ENCODE measurements around the gene IL17RD. TPM values are rescaled to one million over a fixed set of nuclear protein-coding genes. Genes with fewer than 3 reads are reported as not detected.

IL17RD gene
- total RNA-seq, 2 donors from 2014 or later: 47.1 to 71.3 TPM

DNA sequence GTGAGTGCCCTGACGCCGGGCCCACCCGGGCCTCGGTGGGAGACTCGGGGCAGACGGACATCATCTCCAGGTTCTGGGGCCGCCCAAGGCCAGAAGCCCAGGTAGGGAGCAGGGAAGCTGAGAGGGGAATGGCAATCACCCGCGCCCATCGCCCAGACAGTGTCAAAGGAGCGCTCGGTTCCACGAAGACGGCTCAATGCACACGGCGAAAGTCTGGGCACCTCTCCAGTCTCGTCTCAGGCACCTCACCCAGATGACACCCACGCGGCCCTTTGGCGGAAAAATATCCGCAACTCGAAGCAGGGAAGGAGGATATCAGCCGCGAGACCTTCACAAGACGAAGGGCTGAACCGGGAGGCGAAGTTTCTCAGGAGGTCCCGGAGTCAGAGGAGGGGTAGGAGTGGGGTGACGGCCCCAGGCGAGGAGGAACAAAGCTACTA lies 916 bp downstream of the IL17RD start:
- H3K4me1 Mint-ChIP-seq: peaks cover 71% of the 10 kb centered on the region
- Histone ChIP-seq H3K27me3 (ENCODE audit: control insufficient read depth, insufficient read depth, low read length, poor library complexity, severe bottlenecking) (no peaks in the 10 kb centered on the region), H3K4me3 (ENCODE audit: low read length) (peak overlapping the region; percentile 91), H3K9me3 (ENCODE audit: control insufficient read depth, low read length) (no peaks in the 10 kb centered on the region), H3K27ac (ENCODE audit: low read depth, low read length) (peak overlapping the region; percentile 91), H3K4me1 (ENCODE audit: control insufficient read depth, insufficient read depth, low read length) (peaks cover 36% of the 10 kb centered on the region), H3K36me3 (ENCODE audit: control insufficient read depth, insufficient read depth, low read length) (no peaks in the 10 kb centered on the region), H3K9ac (ENCODE audit: extremely low read depth, low read length, poor library complexity, severe bottlenecking) (peak overlapping the region; percentile 62)
- peak; percentile 55 for DNase-seq
- peak overlapping the region; percentile 95 for H3K27ac Mint-ChIP-seq
- 0% methylated on average over 23 to 30 of the region's 30 CpGs for WGBS, 2 experiments (ENCODE audit: insufficient coverage in 1 of 2, insufficient read length in 1 of 2)
- H3K9me3 Mint-ChIP-seq: no peaks in the 10 kb centered on the region
- peak overlapping the region; percentile 96 for H3K4me3 Mint-ChIP-seq
- no peaks in the 10 kb centered on the region for H3K36me3 Mint-ChIP-seq (ENCODE audit: low read depth)
- no peaks in the 10 kb centered on the region for H3K27me3 Mint-ChIP-seq (ENCODE audit: insufficient read depth)
- TF ChIP-seq CTCF (conservative IDR thresholded peaks at IDR 0.05): no peak

GRCh38 chr3:57163751-57164150 lies 1.4 kb downstream of the IL17RD start:
- H3K36me3 Mint-ChIP-seq (ENCODE audit: low read depth): no peaks in the 10 kb centered on the region
- Histone ChIP-seq H3K9me3 (ENCODE audit: control insufficient read depth, low read length) (no peaks in the 10 kb centered on the region), H3K27ac (ENCODE audit: low read depth, low read length) (no peak overlapping the region), H3K36me3 (ENCODE audit: control insufficient read depth, insufficient read depth, low read length) (no peaks in the 10 kb centered on the region), H3K9ac (ENCODE audit: extremely low read depth, low read length, poor library complexity, severe bottlenecking) (peak overlapping the region; percentile 62), H3K27me3 (ENCODE audit: control insufficient read depth, insufficient read depth, low read length, poor library complexity, severe bottlenecking) (no peaks in the 10 kb centered on the region), H3K4me1 (ENCODE audit: control insufficient read depth, insufficient read depth, low read length) (peaks cover 32% of the 10 kb centered on the region), H3K4me3 (ENCODE audit: low read length) (peak overlapping the region; percentile 91)
- peaks cover 71% of the 10 kb centered on the region for H3K4me1 Mint-ChIP-seq
- peak overlapping the region; percentile 96 for H3K4me3 Mint-ChIP-seq
- DNase-seq: peak; percentile 63
- peak overlapping the region; percentile 95 for H3K27ac Mint-ChIP-seq
- TF ChIP-seq CTCF (conservative IDR thresholded peaks at IDR 0.05): no peak
- H3K9me3 Mint-ChIP-seq: no peaks in the 10 kb centered on the region
- no peaks in the 10 kb centered on the region for H3K27me3 Mint-ChIP-seq (ENCODE audit: insufficient read depth)
- 16% methylated on average over 4 of the region's 8 CpGs; no CpG with 5 or more reads in 1 of the 2 experiments for WGBS, 2 experiments (ENCODE audit: insufficient coverage in 1 of 2, insufficient read length in 1 of 2)

- peak; percentile 61 for DNase-seq
- H3K9ac ChIP-seq (ENCODE audit: extremely low read depth, low read length, poor library complexity, severe bottlenecking): no peak overlapping the region
- H3K4me3 ChIP-seq (ENCODE audit: low read length): peak overlapping the region; percentile 64
- H3K9me3 ChIP-seq (ENCODE audit: control insufficient read depth, low read length): no peaks in the 10 kb centered on the region
- H3K27me3 ChIP-seq (ENCODE audit: control insufficient read depth, insufficient read depth, low read length, poor library complexity, severe bottlenecking): no peaks in the 10 kb centered on the region
- Mint-ChIP-seq H3K4me3 (peak overlapping the region; percentile 24), H3K27me3 (ENCODE audit: insufficient read depth) (no peaks in the 10 kb centered on the region), H3K4me1 (peaks cover 76% of the 10 kb centered on the region), H3K9me3 (no peaks in the 10 kb centered on the region), H3K27ac (no peak overlapping the region), H3K36me3 (ENCODE audit: low read depth) (no peaks in the 10 kb centered on the region)
- no peaks in the 10 kb centered on the region for H3K36me3 ChIP-seq (ENCODE audit: control insufficient read depth, insufficient read depth, low read length)
- peaks cover 46% of the 10 kb centered on the region for H3K4me1 ChIP-seq (ENCODE audit: control insufficient read depth, insufficient read depth, low read length)
- H3K27ac ChIP-seq (ENCODE audit: low read depth, low read length): no peak overlapping the region
- no peak for TF ChIP-seq CTCF (conservative IDR thresholded peaks at IDR 0.05)
- 83 to 87% methylated on average over 1 of the region's 1 CpG for WGBS, 2 experiments (ENCODE audit: insufficient coverage in 1 of 2, insufficient read length in 1 of 2)
These were observed 3.2 kb downstream of the IL17RD start for GRCh38 chr3:57161915-57162314.
